Measurements from ENCODE around the gene TRIM31. TPM values are rescaled to one million over a fixed set of nuclear protein-coding genes. Genes with fewer than 3 reads are reported as not detected.

The TRIM31 gene
- total RNA-seq, 1 donor from 2014 or later, result not detected

DNA sequence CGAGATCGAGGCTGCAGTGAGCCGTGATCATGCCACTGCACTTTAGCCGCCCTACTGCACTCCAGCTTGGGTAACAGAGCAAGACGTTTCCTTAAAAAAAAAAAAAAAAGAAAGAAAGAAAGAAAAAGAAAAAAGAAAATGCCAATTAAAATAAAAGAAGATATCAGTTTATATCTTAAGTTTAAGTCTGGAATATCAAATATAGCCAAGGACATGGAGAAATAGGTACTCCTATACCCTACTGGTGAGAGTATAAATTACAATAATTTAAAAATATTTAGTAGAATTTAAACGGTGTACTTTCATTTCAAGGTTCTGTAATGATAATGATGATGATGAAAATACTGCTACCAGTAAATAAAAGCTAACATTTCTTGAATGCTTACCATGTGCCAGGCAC, 3.8 kb upstream of the TRIM31 start:
- intact Hi-C loops (cut with micrococcal nuclease), result no loop called here

DNA sequence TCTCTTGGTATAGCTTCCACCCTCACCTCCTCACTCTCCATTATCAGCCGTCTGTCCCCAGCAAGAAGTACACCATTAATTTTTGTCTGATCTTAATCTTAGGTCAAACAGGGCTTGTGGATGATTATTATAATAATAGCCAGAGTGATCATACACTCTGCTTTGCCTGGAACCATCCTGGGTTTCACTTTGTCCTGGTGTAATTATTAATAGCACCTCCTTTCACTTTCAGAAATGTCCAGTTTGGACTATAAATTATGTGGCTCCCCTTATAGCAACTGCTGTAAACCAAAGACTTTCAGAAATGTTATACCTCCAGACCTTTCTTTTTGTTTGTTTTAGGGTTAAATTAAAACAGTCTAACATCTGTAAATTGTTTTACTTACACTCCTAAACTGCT, 951 bp upstream of the TRIM31 start:
- intact Hi-C loops (cut with micrococcal nuclease), result no loop called here

GRCh38 chr6:30112402-30112994, 392 bp downstream of the TRIM31 start:
- intact Hi-C loops (cut with micrococcal nuclease), result no loop called here

DNA sequence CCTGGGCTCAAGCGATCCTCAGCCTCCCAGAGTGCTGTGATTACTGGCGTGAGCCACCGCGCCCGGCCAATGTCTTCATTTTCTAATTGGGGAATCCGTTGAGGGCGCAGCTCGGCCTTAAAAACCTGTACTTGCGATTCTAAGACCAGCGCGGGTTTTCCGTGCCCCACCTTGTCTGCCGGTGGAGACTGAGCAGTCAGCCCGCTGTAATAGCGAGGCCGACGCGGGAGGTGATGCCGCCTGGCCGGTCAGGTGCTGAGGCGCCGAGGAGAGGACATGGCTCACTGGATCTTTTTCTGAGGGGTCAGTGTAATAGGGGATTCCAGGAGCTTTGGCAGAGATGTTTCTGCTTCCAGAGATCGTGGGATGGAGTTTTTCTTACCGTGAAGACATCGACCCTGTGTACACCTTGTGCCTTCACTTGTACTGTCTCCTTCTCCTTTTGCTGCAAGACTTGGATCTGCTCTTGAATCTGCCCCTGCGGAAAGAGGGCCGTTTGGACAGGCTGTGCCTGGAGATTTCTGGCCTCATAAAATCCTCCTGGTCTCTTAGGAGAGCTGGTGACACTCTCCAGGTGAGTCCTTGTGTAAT, 1.5 kb downstream of the TRIM31 start:
- intact Hi-C loops (cut with micrococcal nuclease), result no loop called here

- intact Hi-C loops (cut with micrococcal nuclease), result loop anchor here (5.0 kb wide), 1 partner anchor 137 kb away; no protein-coding TSS in a partner anchor
Observed at GRCh38 chr6:30104661-30105060, 8.2 kb downstream of the TRIM31 start.

DNA sequence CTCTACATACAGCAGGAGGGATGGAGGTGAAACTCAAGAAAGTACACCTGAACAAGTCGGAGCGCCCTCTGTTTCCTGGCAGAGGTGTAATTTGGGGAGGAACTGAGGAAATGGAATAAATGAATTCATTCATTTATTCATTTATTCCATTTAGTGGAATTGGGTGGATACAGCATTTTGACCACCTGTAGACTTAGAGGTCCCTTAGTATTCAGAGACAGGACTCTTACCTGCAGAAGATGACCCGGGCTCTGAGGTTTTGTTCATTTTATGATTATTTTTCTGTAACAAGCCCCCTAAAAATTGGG, 9.1 kb downstream of the TRIM31 start:
- intact Hi-C loops (cut with micrococcal nuclease), result loop anchor here (1.0 to 5.0 kb wide), 10 partner anchors 27 to 293 kb away; partner anchors contain the start of genes POLR1H and RPP21

- intact Hi-C loops (cut with micrococcal nuclease), result loop anchor here (1.0 to 5.0 kb wide), 10 partner anchors 28 to 294 kb away; partner anchors contain the start of genes POLR1H and RPP21
Observed at GRCh38 chr6:30102970-30103871, 9.7 kb downstream of the TRIM31 start.

- intact Hi-C loops (cut with micrococcal nuclease), result loop anchor here (2.0 to 5.0 kb wide), 2 partner anchors 135 to 156 kb away; no protein-coding TSS in a partner anchor
Observed at GRCh38 chr6:30102414-30102969, 10.4 kb downstream of the TRIM31 start.

DNA sequence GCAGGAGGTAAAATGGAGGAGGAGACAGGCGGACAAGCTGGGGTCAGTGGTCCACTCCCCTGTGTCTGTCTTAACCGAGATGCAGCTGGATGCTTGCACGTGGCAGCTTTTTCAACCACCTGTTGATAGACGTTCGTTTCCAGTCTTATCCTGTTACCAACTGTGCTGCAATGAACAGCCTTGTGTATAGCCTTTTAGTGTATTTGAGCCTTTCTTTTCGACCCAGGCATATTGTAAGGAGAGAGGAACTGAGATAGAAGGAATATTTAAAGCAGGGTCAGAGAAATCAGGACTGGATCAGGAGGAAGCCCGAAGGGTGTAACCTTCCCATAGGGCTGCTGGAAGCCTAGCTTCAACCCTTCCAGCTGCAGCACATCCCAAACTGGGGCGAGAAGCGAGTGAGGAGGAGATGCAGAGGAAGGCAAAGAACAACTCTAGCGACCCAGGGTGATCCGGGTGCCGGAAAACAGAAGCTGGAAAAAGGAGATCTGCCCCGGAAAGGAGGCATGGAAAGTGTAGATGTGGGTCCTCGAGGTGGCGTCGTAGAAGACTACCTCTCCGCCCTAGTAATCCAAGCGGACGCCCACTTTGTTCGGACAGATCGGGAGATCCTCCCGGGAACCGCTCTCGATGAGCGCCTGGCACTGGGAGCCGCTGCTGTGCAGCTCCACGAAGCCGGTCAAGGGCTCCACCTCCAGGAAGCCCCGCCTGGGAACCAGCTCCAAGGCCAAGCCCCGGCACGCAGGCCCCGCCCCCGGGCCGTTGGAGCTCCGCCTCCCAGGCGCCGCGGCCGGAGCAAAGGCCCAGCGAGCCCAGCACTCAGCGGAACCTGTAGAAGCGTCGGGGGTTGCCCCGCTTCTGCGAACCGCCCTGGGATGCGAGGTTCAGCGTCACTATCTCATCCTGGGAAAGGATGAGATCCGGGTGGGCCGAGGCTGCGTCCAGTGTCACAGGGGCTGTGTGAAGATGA, 11.2 kb downstream of the TRIM31 start:
- intact Hi-C loops (cut with micrococcal nuclease), result loop anchor here (2.0 to 5.0 kb wide), 2 partner anchors 134 to 157 kb away; no protein-coding TSS in a partner anchor

DNA sequence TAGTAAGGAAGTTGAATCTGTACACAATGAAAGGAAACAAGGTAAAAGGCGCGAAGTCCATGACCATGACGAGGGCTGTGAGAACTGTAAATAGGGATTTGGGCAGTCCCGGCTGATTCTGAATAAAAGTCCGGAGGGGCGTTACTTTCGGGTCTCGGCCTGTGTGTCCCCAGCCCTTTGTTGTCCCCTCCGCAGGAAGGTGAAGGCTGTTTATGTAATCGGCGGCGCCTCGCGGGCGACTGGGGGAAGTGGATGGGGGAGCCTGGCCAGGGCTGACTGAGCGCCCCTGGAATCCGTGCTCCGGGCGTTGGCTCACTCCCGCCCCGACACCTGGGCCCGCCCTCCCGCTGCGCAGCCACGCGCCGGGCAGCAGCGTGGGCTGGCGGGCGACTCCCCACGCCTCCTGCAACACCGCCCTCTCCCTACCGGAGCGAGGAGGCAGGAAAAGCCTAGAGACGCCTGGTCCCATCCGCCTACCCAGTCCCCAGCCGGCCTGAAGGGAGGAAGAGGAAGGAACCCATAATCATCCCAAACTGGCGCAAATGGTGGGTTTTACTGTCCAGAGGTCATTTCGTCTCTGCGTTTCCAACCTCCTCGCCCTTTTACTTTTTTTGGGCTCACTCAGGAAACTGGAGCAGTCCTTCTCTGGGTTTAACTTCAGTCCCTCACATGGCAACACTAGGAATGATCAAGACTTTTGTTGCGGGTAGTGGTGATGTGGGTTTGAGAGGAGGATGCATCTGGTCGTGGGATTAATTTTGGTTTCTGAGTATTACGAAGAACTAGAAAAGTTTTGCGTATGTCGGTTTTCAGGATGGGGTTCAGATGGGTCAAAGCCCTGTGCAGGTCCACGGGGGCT, 12.1 kb downstream of the TRIM31 start:
- intact Hi-C loops (cut with micrococcal nuclease), result loop anchor here (5.0 kb wide), 1 partner anchor 134 kb away; no protein-coding TSS in a partner anchor

DNA sequence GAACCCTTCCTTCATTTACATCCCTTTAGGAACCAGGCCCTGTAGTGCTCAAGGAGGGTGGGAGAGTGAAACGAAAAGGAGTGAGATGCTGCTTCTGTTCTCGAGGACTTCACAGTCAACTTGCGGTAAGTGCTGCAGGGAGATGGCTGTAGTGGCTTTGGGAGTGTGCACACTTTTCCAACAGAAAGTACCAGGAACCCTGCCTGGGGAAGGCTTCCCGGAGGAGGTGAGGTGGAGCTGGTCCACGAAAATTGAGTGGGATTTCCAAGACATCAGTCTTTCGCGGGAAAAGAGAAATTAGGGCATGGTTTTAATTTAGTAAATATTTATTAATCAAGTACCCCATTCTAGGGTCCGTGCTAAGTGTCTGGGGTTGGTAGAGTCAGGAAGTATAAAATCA, 12.7 kb downstream of the TRIM31 start:
- intact Hi-C loops (cut with micrococcal nuclease), result loop anchor here (5.0 kb wide), 1 partner anchor 133 kb away; no protein-coding TSS in a partner anchor

DNA sequence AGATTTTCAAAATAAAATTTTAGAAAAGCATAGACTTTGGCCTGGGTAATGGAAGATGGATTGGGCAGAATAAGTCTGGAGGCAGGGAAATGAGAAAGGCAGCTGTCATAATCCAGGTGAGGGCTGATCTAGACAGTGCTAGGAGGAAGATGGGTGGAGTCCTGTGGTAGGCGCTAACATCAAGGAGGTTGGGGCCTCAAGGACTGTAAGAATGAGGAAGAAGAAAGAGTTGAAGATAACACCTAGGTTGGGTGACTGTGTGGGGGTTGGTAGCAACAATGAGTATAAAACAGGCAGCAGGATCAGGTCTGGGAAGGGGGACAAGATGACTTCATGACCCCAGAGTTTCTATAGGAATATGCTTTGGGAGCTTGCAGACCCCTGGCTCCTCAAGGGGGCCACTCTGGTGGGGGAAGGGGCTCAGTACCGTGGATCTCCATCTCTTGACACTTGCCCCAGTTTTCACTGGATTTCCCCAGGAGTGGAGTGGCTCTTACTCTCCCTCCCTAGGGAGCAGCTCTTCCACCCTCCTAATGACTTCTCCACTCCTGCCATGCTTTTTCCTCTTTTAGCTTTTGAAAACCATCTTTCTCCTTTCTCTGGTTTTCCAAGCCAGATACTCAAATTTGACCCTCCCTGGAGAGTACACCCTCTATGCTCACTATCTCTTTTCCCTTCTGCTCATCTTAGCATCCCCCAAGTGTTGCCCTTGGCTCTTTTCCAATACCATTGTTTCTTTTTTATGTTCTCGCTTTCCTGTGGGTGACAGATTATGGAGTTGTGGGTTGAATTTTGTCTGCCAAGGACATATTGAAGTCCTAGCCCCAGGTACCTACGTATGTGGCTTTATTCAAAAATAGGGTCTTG, 14.8 kb downstream of the TRIM31 start:
- intact Hi-C loops (cut with micrococcal nuclease), result no loop called here

DNA sequence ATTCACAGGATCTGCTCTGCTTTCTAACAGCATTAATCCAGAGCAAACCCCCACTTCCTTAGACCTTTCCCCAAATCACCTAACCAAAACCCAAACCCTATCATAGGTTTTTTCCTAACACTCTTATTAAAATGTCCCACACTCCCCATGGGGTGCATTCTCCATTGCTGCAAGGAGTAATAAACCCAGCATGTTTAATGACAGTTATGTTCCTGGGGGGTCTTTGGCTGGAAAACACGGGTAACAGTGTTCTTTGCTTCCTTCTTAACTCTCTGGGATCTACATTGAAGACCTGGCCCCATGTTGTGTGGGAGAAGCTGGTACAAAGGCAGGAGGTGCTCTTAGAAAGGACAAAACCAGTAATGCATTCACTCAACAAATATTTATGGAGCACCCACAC, 16.1 kb downstream of the TRIM31 start:
- intact Hi-C loops (cut with micrococcal nuclease), result no loop called here

DNA sequence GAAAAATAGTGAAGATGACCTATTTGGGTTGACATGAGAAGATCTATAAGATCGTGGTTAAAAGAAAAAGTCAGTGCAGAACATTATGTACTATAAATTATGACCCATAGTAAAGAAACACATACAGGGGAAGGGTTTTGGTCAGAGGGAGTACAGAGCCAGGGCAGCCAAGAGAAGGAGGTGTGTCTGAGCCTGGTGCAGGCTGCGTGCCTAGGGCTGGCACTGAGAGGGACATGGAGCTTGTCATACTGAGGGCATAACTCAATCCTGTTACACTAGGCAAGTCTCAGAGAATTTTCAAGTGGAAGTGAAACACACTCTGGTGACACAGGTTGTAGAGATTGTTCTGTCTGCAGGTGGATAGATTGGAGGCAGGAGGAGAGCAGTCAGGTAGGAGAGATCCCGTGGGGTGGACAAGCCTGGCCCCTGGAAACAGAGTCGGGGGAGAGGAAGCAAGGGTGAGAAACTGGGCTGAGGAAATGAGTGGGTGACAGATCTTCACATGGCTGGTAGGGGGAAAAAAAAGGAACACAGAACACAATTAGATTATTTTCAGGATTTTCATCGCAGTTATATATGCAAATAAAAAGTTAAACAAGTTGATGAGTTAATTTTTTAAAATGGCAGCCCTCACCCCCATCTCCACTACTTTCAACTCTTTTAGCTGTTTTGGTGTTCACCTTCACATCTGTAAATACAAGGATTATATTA, 18.8 kb downstream of the TRIM31 start:
- intact Hi-C loops (cut with micrococcal nuclease), result no loop called here

GRCh38 chr6:30092852-30093543, 19.9 kb downstream of the TRIM31 start:
- intact Hi-C loops (cut with micrococcal nuclease), result no loop called here

- intact Hi-C loops (cut with micrococcal nuclease), result no loop called here
Observed at GRCh38 chr6:30091577-30092381, 21.1 kb downstream of the TRIM31 start.

All from T-helper 1 cell treated with Interleukin-12 subunit alpha and Interleukin-12 subunit beta and Interleukin-4 antibody, amounts not matched to agents 30 ng/mL and 1 ng/mL, for 36 hours (primary cell).